GM18526 (cell line): ENCODE data around the gene MFAP5.

Experiments
- POLR2A ChIP-seq: IDR thresholded peaks from 3 replicates; pipeline ENCODE4 v1.6.1; 2011; ENCODE audit not compliant: insufficient read length; ENCODE audit errors: extremely low read depth

The MFAP5 gene

GRCh38 chr12:8662593-8662992 is at the start of gene MFAP5:
Gene MFAP5 (minus strand): TSS chr12:8662826. CDS start chr12:8662104, 722 bp downstream.
- no peak for TF ChIP-seq POLR2A

- no peak for TF ChIP-seq POLR2A
These were observed 46.7 kb upstream of the MFAP5 start for GRCh38 chr12:8709124-8709830.

- TF ChIP-seq POLR2A, result no peak
These were observed 39.5 kb upstream of the MFAP5 start for GRCh38 chr12:8702159-8702558.

GRCh38 chr12:8701046-8701660 is 38.5 kb upstream of the MFAP5 start:
- no peak for TF ChIP-seq POLR2A

GRCh38 chr12:8699714-8700113 is 37.1 kb upstream of the MFAP5 start:
- no peak for TF ChIP-seq POLR2A

- TF ChIP-seq POLR2A, result no peak
These were observed 36.3 kb upstream of the MFAP5 start for GRCh38 chr12:8698879-8699278.

- TF ChIP-seq POLR2A, result no peak
These were observed 35.7 kb upstream of the MFAP5 start for GRCh38 chr12:8698132-8698851.

GRCh38 chr12:8697476-8698131 is 35.0 kb upstream of the MFAP5 start, which contains the start of gene RIMKLB:
Gene RIMKLB (plus strand): TSS chr12:8697991. CDS start chr12:8713867, 15,876 bp downstream.
- no peak for TF ChIP-seq POLR2A

GRCh38 chr12:8697120-8697475 is 34.5 kb upstream of the MFAP5 start:
- TF ChIP-seq POLR2A, result no peak

- no peak for TF ChIP-seq POLR2A
These were observed 33.9 kb upstream of the MFAP5 start for GRCh38 chr12:8696442-8697090.

- no peak for TF ChIP-seq POLR2A
These were observed 32.5 kb upstream of the MFAP5 start for GRCh38 chr12:8695116-8695515.

- TF ChIP-seq POLR2A, result no peak
These were observed 29.9 kb upstream of the MFAP5 start for GRCh38 chr12:8692573-8692972.

GRCh38 chr12:8689681-8690080 is 27.1 kb upstream of the MFAP5 start:
- TF ChIP-seq POLR2A, result no peak

- no peak for TF ChIP-seq POLR2A
These were observed 25.4 kb upstream of the MFAP5 start for GRCh38 chr12:8687846-8688601.
